Karpas-422 (cell line): Measurements from ENCODE around the gene LYVE1. TPM values are rescaled to one million over a fixed set of nuclear protein-coding genes. Genes with fewer than 3 reads are reported as not detected.

Experiments used
- DNase-seq: peaks from one replicate; pipeline ENCODE4 v3.0.0-alpha.2; 2015
- H2AFZ ChIP-seq: fragments of 200-600 bp; sonication (generic); 2 replicates; pipeline ENCODE4 v1.6.1; 2014; ENCODE audit warnings: antibody characterized with exemption, low read length, mixed read lengths
- H3K27ac ChIP-seq: fragments of 200-600 bp; sonication (generic); 2 replicates; pipeline ENCODE4 v1.5.1; 2014; ENCODE audit warnings: mild to moderate bottlenecking, low read length, moderate library complexity
- H3K27me3 ChIP-seq: fragments of 200-600 bp; sonication (generic); 2 replicates; pipeline ENCODE4 v1.6.1; 2014; ENCODE audit warnings: low read length, mixed read lengths
- H3K36me3 ChIP-seq: fragments of 200-600 bp; sonication (generic); 2 replicates; pipeline ENCODE4 v1.6.1; 2014; ENCODE audit warnings: low read length, mixed read lengths; ENCODE audit not compliant: insufficient read depth
- H3K4me1 ChIP-seq: fragments of 200-600 bp; sonication (generic); 2 replicates; pipeline ENCODE4 v1.6.1; 2014; ENCODE audit warnings: mild to moderate bottlenecking, low read length, mixed read lengths
- H3K4me2 ChIP-seq: fragments of 200-600 bp; sonication (generic); 2 replicates; pipeline ENCODE4 v1.6.1; 2014; ENCODE audit warnings: low read length, low read depth, mild to moderate bottlenecking; ENCODE audit not compliant: poor library complexity, severe bottlenecking
- H3K4me3 ChIP-seq: fragments of 200-600 bp; sonication (generic); 2 replicates; pipeline ENCODE4 v1.5.1; 2014; ENCODE audit warnings: mild to moderate bottlenecking, antibody characterized with exemption, low read length, mixed read lengths
- H3K79me2 ChIP-seq: fragments of 200-600 bp; sonication (generic); 2 replicates; pipeline ENCODE4 v1.6.1; 2014; ENCODE audit warnings: mild to moderate bottlenecking, low read length, mixed read lengths
- H3K9ac ChIP-seq: fragments of 200-600 bp; sonication (generic); 2 replicates; pipeline ENCODE4 v1.6.0; 2014; ENCODE audit warnings: low read length
- H3K9me2 ChIP-seq: fragments of 200-600 bp; sonication (generic), shearing (Covaris generic); replicated peaks from 2 replicates; pipeline ENCODE4 v1.6.0; 2014; ENCODE audit warnings: mild to moderate bottlenecking, low read length, moderate library complexity; ENCODE audit not compliant: insufficient read depth
- H3K9me3 ChIP-seq: fragments of 300-700, 200-600 bp; sonication (generic); 2 replicates; pipeline ENCODE4 v1.6.1; 2014; ENCODE audit warnings: low read length, mixed read lengths
- H4K20me1 ChIP-seq: fragments of 200-600 bp; sonication (generic); 2 replicates; pipeline ENCODE4 v1.6.1; 2014; ENCODE audit warnings: mild to moderate bottlenecking, antibody characterized with exemption, low read length, low read depth; ENCODE audit not compliant: insufficient read depth
- total RNA-seq: library from RNA; depleted of rRNA; stranded (reverse); fragments of >200 nt; shearing (Covaris generic); gene quantifications from 2 replicates; pipeline ENCODE4 v1.2.3, GENCODE V29; 2014; ENCODE audit warnings: low replicate concordance; rRNA removed

The LYVE1 gene
- total RNA-seq: not detected in 2 replicates

GRCh38 chr11:10568486-10568941 is at the start of gene LYVE1:
LYVE1 (minus strand) TSS chr11:10568665; CDS start chr11:10568532, 133 bp downstream.
- Histone ChIP-seq H4K20me1 (no peaks in the 10 kb centered on the region), H3K4me1 (no peaks in the 10 kb centered on the region), H3K4me3 (no peak within 1 kb of the TSS), H3K4me2 (no peak within 1 kb of the TSS), H2AFZ (no peak within 1 kb of the TSS), H3K9ac (no peak within 1 kb of the TSS), H3K27me3 (no peaks in the 10 kb centered on the region; the same call in 1 of the 2 replicates), H3K79me2 (no peaks in the 10 kb centered on the region), H3K27ac (no peak within 1 kb of the TSS), H3K9me2 (no peaks in the 10 kb centered on the region), H3K36me3 (no peaks in the 10 kb centered on the region), H3K9me3 (no peaks in the 10 kb centered on the region)
- no peak for DNase-seq

- H3K27ac ChIP-seq: no peak overlapping the region
- H3K4me1 ChIP-seq: no peaks in the 10 kb centered on the region
- no peaks in the 10 kb centered on the region for H3K9me3 ChIP-seq
- no peak overlapping the region for H3K4me2 ChIP-seq
- no peaks in the 10 kb centered on the region for H4K20me1 ChIP-seq
- H2AFZ ChIP-seq: no peak overlapping the region
- no peak overlapping the region for H3K4me3 ChIP-seq
- no peaks in the 10 kb centered on the region for H3K9me2 ChIP-seq
- H3K9ac ChIP-seq: no peak overlapping the region
- H3K27me3 ChIP-seq: no peaks in the 10 kb centered on the region
- no peaks in the 10 kb centered on the region for H3K36me3 ChIP-seq
- H3K79me2 ChIP-seq: no peaks in the 10 kb centered on the region
- no peak for DNase-seq
These were observed 49.1 kb upstream of the LYVE1 start for GRCh38 chr11:10617551-10617950.

- DNase-seq: no peak
- H3K4me1 ChIP-seq: no peaks in the 10 kb centered on the region
- no peak overlapping the region for H3K4me2 ChIP-seq
- no peaks in the 10 kb centered on the region for H3K9me3 ChIP-seq
- no peaks in the 10 kb centered on the region for H3K36me3 ChIP-seq
- H3K27ac ChIP-seq: no peak overlapping the region
- no peak overlapping the region for H2AFZ ChIP-seq
- H3K27me3 ChIP-seq: no peaks in the 10 kb centered on the region
- H3K9ac ChIP-seq: no peak overlapping the region
- no peak overlapping the region for H3K4me3 ChIP-seq
- no peaks in the 10 kb centered on the region for H3K9me2 ChIP-seq
- H3K79me2 ChIP-seq: no peaks in the 10 kb centered on the region
- no peaks in the 10 kb centered on the region for H4K20me1 ChIP-seq
These were observed 43.8 kb upstream of the LYVE1 start for GRCh38 chr11:10611979-10612862.

- Histone ChIP-seq H3K27me3 (no peaks in the 10 kb centered on the region), H3K27ac (no peak overlapping the region), H3K9me2 (no peaks in the 10 kb centered on the region), H3K4me3 (no peak overlapping the region), H3K79me2 (no peaks in the 10 kb centered on the region), H2AFZ (no peak overlapping the region), H3K4me2 (no peak overlapping the region), H3K9ac (no peak overlapping the region), H4K20me1 (no peaks in the 10 kb centered on the region), H3K9me3 (no peaks in the 10 kb centered on the region), H3K4me1 (peaks cover 11% of the 10 kb centered on the region), H3K36me3 (no peaks in the 10 kb centered on the region)
- DNase-seq: no peak
These were observed 41.2 kb upstream of the LYVE1 start for GRCh38 chr11:10609636-10610035.

- Histone ChIP-seq H3K4me2 (no peak overlapping the region), H3K4me1 (peaks cover 11% of the 10 kb centered on the region), H3K9ac (no peak overlapping the region)
These were observed 40.1 kb upstream of the LYVE1 start for GRCh38 chr11:10608584-10608983.

GRCh38 chr11:10607462-10608132 is 39.1 kb upstream of the LYVE1 start:
- H3K4me3 ChIP-seq: no peak overlapping the region
- no peaks in the 10 kb centered on the region for H4K20me1 ChIP-seq
- H3K4me1 ChIP-seq: peaks cover 11% of the 10 kb centered on the region
- no peaks in the 10 kb centered on the region for H3K36me3 ChIP-seq
- H3K9ac ChIP-seq: no peak overlapping the region
- no peaks in the 10 kb centered on the region for H3K9me3 ChIP-seq
- no peak overlapping the region for H3K4me2 ChIP-seq
- H2AFZ ChIP-seq: no peak overlapping the region
- no peaks in the 10 kb centered on the region for H3K79me2 ChIP-seq
- H3K27me3 ChIP-seq: no peaks in the 10 kb centered on the region
- no peak overlapping the region for H3K27ac ChIP-seq
- DNase-seq: no peak
- H3K9me2 ChIP-seq: no peaks in the 10 kb centered on the region

More at GRCh38 chr11:10608584-10608983, 40.1 kb upstream of the LYVE1 start:
- H4K20me1 ChIP-seq: no peaks in the 10 kb centered on the region
- no peaks in the 10 kb centered on the region for H3K9me2 ChIP-seq
- H3K27ac ChIP-seq: no peak overlapping the region
- no peaks in the 10 kb centered on the region for H3K27me3 ChIP-seq
- H3K4me3 ChIP-seq: no peak overlapping the region
- H3K36me3 ChIP-seq: no peaks in the 10 kb centered on the region
- no peak for DNase-seq
- no peaks in the 10 kb centered on the region for H3K79me2 ChIP-seq
- no peaks in the 10 kb centered on the region for H3K9me3 ChIP-seq
- no peak overlapping the region for H2AFZ ChIP-seq

- Histone ChIP-seq H3K9ac (no peak overlapping the region), H3K79me2 (no peaks in the 10 kb centered on the region), H3K4me1 (peaks cover 11% of the 10 kb centered on the region), H3K27ac (no peak overlapping the region), H4K20me1 (no peaks in the 10 kb centered on the region), H3K27me3 (no peaks in the 10 kb centered on the region), H3K9me2 (no peaks in the 10 kb centered on the region), H3K36me3 (no peaks in the 10 kb centered on the region), H3K9me3 (no peaks in the 10 kb centered on the region), H3K4me2 (peak overlapping the region; percentile 12), H2AFZ (no peak overlapping the region), H3K4me3 (no peak overlapping the region)
- DNase-seq: peak; percentile 57
These were observed 38.2 kb upstream of the LYVE1 start for GRCh38 chr11:10606536-10607208.

- H3K4me1 ChIP-seq: peaks cover 11% of the 10 kb centered on the region
- H3K4me2 ChIP-seq: peak overlapping the region; percentile 12
- H3K9me2 ChIP-seq: no peaks in the 10 kb centered on the region
- no peaks in the 10 kb centered on the region for H4K20me1 ChIP-seq
- no peaks in the 10 kb centered on the region for H3K27me3 ChIP-seq
- H3K79me2 ChIP-seq: no peaks in the 10 kb centered on the region
- no peaks in the 10 kb centered on the region for H3K36me3 ChIP-seq
- no peak overlapping the region for H2AFZ ChIP-seq
- H3K27ac ChIP-seq: no peak overlapping the region
- no peak for DNase-seq
- H3K4me3 ChIP-seq: no peak overlapping the region
- no peaks in the 10 kb centered on the region for H3K9me3 ChIP-seq
- no peak overlapping the region for H3K9ac ChIP-seq
These were observed 37.5 kb upstream of the LYVE1 start for GRCh38 chr11:10605941-10606381.
